ENCODE measurements around the gene CDCP1. TPM values are rescaled to one million over a fixed set of nuclear protein-coding genes. Genes with fewer than 3 reads are reported as not detected.

Gene CDCP1
- total RNA-seq, 1 experiment from 2014 or later: 0.13 TPM

- intact Hi-C loops (cut with micrococcal nuclease; ENCODE audit: unreplicated experiment): no loop called here
- Histone ChIP-seq H3K36me3 (ENCODE audit: insufficient read depth, low read length, poor library complexity, severe bottlenecking) (no peaks in the 10 kb centered on the region), H3K4me3 (ENCODE audit: low read depth, low read length, poor library complexity, severe bottlenecking) (no peak overlapping the region), H3K27me3 (replicated peaks; ENCODE audit: insufficient read depth, low read depth, low read length, poor library complexity) (no peaks in the 10 kb centered on the region), H3K4me1 (ENCODE audit: insufficient read depth, low read length, poor library complexity, severe bottlenecking) (peaks cover 18% of the 10 kb centered on the region), H3K27ac (ENCODE audit: low read depth, low read length, poor library complexity, severe bottlenecking) (no peak overlapping the region), H3K9me3 (ENCODE audit: low read depth, low read length, poor library complexity, severe bottlenecking) (no peaks in the 10 kb centered on the region)
- CTCF ChIA-PET: no interaction called here
- TF ChIP-seq CTCF (conservative IDR thresholded peaks at IDR 0.05; ENCODE audit: low read depth, low read length) (no peak), EZH2 (IDR thresholded peaks at IDR 0.05; ENCODE audit: borderline replicate concordance, low read depth, low read length, poor library complexity, severe bottlenecking) (no peak)
- no peak for DNase-seq (ENCODE audit: low spot score)
- POLR2A ChIA-PET (ENCODE audit: low non-redundant PET): no interaction called here
- no TSS peak for BruUV-seq (replicated peaks)
These were observed 40.7 kb upstream of the CDCP1 start for GRCh38 chr3:45186871-45187270.

DNA sequence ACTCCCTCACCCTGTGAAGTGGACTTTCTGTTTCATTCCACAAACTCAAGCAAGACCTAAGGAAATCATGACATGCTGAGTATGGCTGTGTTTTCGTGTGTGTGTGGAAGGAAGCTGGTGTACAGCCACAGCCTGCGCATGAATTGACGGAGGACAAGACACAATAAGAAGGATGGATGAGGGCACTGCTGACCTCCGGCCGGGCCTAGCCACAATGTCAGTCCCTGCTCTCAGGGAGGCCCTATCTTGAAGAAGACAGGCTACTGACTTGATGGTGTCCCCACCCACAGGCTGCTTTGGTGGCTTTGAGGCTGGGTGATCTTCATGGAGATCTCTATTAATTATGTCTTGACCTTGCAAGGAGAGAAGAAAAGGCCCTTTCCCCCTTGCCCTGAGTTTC lies 39.3 kb upstream of the CDCP1 start:
- CTCF ChIA-PET: no interaction called here
- H3K36me3 ChIP-seq (ENCODE audit: insufficient read depth, low read length, poor library complexity, severe bottlenecking): no peaks in the 10 kb centered on the region
- peaks cover 22% of the 10 kb centered on the region for H3K4me1 ChIP-seq (ENCODE audit: insufficient read depth, low read length, poor library complexity, severe bottlenecking)
- no peak for TF ChIP-seq CTCF (conservative IDR thresholded peaks at IDR 0.05; ENCODE audit: low read depth, low read length)
- TF ChIP-seq EZH2 (IDR thresholded peaks at IDR 0.05; ENCODE audit: borderline replicate concordance, low read depth, low read length, poor library complexity, severe bottlenecking): no peak
- H3K27ac ChIP-seq (ENCODE audit: low read depth, low read length, poor library complexity, severe bottlenecking): no peak overlapping the region
- POLR2A ChIA-PET (ENCODE audit: low non-redundant PET): no interaction called here
- no peak for DNase-seq (ENCODE audit: low spot score)
- BruUV-seq (replicated peaks): no TSS peak
- intact Hi-C loops (cut with micrococcal nuclease; ENCODE audit: unreplicated experiment): no loop called here
- H3K4me3 ChIP-seq (ENCODE audit: low read depth, low read length, poor library complexity, severe bottlenecking): no peak overlapping the region
- H3K9me3 ChIP-seq (ENCODE audit: low read depth, low read length, poor library complexity, severe bottlenecking): no peaks in the 10 kb centered on the region
- H3K27me3 ChIP-seq (replicated peaks; ENCODE audit: insufficient read depth, low read depth, low read length, poor library complexity): no peaks in the 10 kb centered on the region

GRCh38 chr3:45185052-45185451 lies 38.9 kb upstream of the CDCP1 start:
- Histone ChIP-seq H3K27ac (ENCODE audit: low read depth, low read length, poor library complexity, severe bottlenecking) (no peak overlapping the region), H3K27me3 (replicated peaks; ENCODE audit: insufficient read depth, low read depth, low read length, poor library complexity) (no peaks in the 10 kb centered on the region), H3K4me1 (ENCODE audit: insufficient read depth, low read length, poor library complexity, severe bottlenecking) (peaks cover 22% of the 10 kb centered on the region), H3K9me3 (ENCODE audit: low read depth, low read length, poor library complexity, severe bottlenecking) (no peaks in the 10 kb centered on the region), H3K4me3 (ENCODE audit: low read depth, low read length, poor library complexity, severe bottlenecking) (no peak overlapping the region), H3K36me3 (ENCODE audit: insufficient read depth, low read length, poor library complexity, severe bottlenecking) (no peaks in the 10 kb centered on the region)
- intact Hi-C loops (cut with micrococcal nuclease; ENCODE audit: unreplicated experiment): no loop called here
- POLR2A ChIA-PET (ENCODE audit: low non-redundant PET): no interaction called here
- TF ChIP-seq CTCF (conservative IDR thresholded peaks at IDR 0.05; ENCODE audit: low read depth, low read length): no peak
- TF ChIP-seq EZH2 (IDR thresholded peaks at IDR 0.05; ENCODE audit: borderline replicate concordance, low read depth, low read length, poor library complexity, severe bottlenecking): no peak
- CTCF ChIA-PET: no interaction called here
- no TSS peak for BruUV-seq (replicated peaks)
- no peak for DNase-seq (ENCODE audit: low spot score)
